Medulla oblongata (tissue), 1 donor: ENCODE results near the gene STXBP5L.
"Not testable (repeated sequence)": the region's sequence is repeated elsewhere in the genome, so short reads cannot be mapped to it uniquely, and the experiment has no call there.

ENCODE experiments used
- DNase-seq: peaks from one replicate; pipeline ENCODE4 v3.0.0-alpha.2; 2015; ENCODE audit errors: extremely low spot score

STXBP5L gene

DNA sequence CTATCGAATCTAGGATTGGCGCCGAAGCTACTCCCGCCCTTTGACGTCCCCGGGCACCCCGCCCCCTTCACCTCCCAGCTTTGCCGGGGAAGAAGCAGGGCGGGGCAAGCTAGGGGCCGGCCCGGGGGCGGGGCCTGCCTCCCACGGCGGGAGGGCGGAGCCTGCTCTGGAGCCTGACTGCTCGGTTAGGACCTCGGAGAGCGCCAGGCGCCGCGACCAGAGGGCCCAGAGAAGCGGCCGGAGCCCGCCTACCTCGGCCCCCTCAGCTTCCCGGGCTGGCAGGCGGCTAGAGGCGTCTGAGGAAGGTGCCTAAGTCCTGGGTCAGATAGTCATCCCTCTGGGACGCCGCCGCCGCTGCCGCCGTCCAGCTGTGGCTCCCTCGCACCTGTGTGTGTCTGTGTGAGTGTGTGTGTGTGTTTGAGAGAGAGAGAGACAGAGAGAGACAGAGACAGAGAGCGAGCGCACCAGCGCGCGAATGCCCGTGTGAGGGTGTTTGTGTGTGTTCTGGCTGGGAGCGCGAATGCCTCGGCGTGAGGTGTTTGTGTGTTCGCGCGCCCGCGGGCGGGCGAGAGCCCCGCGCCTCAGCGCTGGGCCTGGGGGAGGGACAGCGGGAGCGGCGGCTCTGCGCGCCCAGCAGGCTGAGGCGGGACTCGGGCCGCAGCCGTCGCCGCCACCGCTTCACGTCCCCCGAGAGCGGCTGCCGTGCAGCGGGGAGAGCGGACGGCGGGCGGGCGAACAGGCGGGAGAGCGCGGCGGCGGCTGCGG, at the start of gene STXBP5L:
Gene STXBP5L (plus strand): TSS at position 176 of the 765 bp plus-strand sequence. CDS start 1,374 bp downstream, outside the sequence.
- DNase-seq: peak; percentile 71

DNA sequence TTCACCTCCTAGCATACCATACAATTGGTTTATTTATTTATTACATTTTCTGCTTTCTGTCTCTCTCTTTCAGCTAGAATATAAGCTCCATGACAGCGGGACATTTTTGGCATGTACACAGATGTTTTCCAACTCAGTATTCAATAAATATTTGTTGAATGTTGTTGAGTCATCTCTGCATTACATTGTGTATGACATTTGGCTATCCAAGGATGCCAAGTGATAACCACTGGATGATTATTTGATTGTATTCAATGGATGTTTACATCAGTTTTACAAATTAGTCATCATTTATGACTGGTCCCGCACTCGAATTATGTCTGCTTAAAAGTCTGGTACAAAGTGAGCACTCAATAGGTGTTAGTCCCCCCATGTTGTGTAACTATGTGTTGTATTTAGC, 49.5 kb upstream of the STXBP5L start:
- no peak for DNase-seq

DNA sequence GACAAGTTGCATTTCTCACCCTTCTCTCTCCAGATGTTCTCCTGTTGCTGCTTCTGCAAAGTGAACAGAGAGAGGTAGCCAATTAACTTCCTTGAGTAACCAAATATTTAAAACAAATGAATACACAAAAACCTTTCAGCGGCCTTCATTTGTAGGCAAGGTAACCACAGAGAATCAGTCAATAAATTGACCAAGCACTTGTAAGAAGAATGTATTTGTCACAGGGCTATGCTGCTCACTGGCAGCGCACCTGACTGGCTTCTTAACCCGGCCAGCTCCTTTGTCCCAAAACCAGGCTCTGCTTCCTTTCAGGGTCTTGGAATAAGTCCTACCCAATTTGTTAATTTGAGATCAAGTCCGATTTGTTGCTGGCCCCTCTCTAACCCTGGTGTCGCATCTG, 43.5 kb upstream of the STXBP5L start:
- DNase-seq: no peak

DNA sequence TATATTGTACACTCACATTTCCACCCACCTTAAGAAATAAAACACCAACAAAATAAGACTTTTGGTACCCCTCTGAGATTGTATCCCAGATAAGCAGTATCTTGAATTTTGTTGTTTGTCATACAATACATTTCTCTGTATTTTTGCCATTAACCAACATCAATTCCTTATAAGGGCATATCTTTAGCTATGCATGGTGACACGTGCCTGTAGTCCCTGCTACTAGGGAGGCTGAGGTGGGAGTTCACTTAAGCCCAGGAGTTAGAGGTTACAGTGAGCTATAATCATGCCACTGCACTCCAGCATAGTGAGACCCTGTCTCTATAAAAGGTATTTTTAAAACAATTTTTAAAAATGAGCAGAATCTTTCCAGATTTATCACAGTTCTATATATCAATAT, 32.5 kb upstream of the STXBP5L start:
- DNase-seq: no peak

DNA sequence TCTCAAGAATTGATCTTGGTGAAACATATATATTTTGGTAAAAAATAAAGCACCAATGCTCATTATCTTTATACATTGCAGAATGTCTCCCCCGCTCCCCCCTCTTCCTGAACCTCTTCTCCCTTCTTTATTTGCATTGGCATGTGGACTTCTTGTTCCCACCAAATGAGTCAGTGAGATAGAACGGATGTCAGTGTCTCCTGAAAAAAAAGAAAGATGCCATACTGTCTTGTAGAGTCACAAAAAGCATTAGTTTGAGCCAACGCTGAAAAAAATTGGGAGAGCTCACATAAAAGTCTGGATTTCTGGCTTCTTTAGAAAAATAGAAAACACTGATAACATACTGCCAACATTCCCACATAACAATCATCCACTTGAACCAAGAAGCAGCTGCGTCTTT, 32.0 kb upstream of the STXBP5L start:
- no peak for DNase-seq

DNA sequence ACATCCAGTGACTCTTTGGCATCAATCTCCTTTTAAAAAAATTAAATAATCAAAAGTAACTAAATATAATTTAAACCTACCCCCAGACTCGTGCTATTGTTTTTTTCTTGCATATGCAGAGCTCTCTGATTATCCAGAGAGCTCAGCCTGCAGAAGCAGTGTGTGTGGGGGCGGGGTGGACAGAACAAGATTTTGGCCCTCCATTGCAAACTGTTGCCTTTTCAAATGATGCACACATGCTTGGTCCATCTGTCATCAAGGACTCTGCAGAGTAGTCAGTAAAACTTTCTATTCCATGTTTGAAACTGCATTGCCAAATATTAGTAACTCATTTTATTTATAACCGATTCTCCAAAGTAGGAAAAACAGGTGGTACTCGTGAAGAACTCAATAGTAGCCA, 28.6 kb upstream of the STXBP5L start:
- no peak for DNase-seq

DNA sequence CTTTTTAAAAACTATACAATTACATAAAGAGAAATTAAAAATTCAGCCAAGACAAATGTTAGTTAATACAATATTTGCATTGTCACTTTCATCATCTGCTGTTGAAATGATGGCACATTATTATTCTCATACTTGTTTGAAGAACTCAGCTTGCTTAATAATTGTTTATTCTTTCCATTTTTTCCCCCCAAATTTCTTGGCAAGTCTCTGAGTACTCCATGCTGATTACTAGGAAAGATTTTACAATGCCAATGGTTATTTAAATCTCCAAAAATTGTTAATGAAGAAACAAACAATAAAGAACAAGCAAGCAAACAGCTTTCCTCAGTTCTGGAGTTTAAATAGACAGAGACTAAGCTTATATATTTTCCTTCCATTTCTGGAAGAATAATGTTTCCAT, 15.1 kb upstream of the STXBP5L start:
- no peak for DNase-seq

DNA sequence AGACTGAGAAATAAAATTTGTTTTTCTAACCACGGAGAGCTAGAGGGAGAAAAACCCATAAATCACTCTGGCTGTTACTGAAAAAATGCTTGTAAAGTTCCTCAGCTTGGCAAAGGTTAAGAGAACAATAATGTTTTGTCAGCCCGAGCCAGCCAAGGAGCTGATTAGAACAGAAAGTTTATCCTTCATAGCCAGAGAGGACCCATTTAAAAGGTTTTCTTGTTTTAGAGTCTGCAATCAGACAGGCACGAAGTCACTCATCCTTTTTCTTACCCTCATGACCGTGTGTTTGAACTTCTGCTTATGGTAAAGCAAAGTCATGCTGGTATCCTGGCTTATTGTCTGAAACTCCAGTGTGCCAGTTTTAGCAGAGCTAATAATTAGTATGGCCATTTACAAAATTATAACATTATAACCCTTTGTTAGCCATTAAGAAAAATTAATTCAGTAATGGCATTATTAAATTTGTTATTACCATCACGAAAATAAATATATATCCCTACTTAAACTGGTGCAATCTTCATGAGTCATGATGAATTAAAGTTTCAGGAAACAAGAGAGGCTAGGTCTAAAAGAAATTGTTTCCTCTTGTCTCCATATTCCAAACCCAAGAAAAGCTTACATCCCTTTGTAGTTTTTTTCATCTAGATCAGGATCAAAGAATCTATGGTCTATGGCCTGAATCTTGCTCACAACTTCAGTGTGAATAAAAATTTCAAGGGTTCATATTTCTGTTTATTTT, 13.5 kb upstream of the STXBP5L start:
- peak; percentile 14 for DNase-seq

DNA sequence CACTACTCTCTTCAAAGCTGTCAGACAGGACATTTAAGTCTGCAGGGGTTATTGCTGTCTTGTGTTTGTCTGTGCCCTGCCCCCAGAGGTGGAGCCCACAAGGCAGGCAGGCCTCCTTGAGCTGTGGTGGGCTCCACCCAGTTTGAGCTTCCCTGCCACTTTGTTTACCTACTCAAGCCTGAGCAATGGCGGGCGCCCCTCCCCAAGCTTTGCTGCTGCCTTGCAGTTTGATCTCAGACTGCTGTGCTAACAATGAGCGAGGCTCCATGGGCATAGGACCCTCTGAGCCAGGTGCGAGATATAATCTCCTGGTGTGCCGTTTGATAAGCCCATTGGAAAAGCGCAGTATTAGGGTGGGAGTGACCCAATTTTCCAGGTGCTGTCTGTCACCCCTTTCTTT, 6.3 kb upstream of the STXBP5L start:
- DNase-seq: not testable (repeated sequence)

DNA sequence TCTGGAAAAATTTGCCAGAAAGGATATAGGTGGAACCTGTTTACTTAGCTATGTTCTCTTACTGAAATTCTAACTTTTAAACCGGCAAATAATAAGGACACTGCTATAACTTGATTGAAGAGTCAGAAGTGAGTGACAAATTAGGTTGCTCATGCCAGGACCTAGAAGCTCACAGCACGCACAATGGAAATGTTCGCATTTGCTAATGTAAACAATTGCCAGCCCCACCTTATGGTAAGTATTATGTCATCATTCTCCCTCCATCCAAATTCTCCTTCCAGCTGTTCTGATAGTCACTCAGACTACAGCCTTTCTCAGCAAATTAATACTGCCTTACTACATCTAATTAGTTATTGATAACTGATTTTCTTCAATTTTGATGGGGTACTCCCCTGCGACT, 4.8 kb upstream of the STXBP5L start:
- DNase-seq: no peak

DNA sequence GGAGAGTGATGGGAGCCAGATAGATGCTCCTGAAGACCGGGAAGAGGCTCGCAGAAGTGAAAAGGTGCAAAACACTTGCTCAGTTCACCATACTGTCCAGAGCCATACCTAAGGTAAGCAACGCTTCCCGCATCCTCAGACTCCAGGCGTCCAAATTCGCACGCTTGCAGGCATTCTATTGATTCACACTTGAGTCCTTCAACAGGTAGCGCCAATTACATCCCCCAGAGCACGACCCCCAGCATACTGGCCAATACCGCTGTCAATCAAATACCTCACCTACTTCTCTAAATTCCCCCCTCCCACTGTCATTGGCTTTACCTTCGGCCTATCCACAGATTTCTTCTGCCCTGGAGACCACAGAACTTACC, 361 bp upstream of the STXBP5L start:
- no peak for DNase-seq

DNA sequence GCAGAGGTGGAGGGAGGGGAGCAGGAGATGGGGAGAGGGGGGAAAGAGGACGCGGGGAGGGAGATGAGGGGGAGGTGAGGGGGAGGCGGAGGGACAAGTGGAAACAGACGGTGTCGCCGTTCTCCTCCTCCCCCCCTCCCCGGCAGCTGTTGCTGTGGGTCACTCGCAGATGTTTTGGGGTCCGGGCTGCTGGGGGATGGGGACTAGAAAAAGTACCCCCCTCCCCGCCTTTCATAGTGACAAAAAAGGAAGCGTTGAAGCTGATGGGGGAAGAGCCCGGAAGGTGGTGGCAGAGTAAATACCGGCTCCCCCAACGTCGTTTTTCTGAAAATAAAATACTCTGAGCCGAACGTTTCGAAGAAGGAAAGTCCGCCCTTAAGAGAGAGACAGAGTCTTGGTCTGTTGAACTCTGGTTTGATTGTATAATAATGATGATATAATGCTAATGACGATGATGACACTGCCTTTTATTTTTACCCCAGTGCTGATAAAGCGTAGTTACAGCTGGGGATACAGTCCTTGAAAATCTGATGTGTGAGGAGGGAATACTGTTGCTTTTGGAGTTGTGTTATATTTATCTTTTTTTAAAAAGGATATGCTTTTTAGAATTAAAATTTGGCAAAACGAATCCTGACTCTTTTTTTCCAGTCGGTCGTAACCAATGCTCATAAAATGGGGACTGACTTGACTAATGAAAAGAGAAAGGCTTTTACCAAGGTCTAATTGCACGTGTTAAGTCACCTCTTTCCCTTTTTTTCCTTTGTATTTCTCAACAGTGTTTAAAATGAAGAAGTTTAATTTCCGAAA, 993 bp downstream of the STXBP5L start:
- DNase-seq: peak; percentile 9

DNA sequence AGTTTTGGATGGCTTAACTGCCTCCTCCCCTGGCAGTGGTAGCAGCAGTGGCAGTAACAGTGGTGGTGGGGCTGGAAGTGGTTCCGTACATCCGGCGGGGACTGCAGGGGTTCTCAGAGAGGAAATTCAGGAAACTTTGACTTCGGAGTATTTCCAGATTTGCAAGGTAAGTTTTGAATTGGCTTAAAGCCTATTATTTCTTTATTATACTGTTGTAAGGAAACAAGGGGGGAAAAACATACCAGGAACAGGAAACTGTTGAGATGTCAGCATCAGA, 1.5 kb downstream of the STXBP5L start:
- peak; percentile 16 for DNase-seq

DNA sequence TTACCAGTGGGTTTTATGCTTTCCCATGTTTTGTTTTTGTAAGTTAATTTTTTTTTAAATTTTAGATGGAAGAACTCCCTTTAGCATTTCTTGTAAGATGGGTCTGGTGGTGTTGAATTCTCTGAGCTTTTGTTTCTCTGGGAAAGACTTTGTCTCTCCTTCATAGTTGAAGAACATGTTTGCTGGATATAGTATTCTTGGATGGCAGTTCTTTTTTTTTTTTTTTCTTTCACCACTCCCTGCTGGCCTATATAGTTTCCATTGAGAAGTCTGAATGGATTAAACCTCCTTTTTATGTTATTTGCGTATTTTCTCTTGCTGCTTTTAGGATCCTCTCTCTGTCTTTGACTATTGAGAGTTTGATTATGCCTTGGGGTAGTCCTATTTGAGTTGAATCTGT, 18.1 kb downstream of the STXBP5L start:
- DNase-seq: no peak

DNA sequence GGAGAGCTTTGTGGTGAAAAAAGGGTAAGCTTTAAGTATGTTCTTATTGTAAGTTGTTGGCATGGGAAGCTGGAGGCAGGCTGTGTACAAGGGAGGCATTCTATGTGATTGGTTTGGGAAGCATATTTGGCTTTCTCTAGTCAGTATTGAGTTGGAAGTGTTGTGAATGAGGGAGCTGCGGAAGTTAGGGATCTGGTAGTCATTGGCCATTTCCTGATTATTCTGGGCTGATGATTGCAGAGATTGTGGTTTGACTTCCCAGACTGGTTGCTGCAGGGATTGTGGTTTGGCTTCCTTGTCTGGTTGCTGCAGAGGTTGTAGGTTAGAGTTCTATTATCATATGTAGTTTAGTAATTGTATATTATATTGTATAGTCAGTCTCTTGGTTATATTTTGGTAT, 21.0 kb downstream of the STXBP5L start:
- DNase-seq: no peak

DNA sequence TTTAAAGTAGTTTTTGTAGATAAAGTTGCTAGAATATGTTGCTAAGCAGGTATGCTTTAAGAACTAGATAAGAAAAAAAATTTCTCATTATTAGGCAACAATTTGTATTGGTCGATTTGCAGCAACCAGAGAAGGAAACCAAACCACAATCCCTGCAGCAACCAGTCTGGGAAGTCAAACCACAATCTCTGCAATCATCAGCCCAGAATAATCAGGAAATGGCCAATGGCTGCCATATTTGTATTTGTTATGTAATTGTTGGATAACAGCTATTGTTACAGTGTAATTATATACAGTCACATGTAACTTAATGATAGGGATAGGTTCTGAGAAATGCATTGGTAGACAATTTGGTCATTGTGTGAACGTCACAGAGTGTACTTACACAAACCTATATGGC, 23.6 kb downstream of the STXBP5L start:
- no peak for DNase-seq

DNA sequence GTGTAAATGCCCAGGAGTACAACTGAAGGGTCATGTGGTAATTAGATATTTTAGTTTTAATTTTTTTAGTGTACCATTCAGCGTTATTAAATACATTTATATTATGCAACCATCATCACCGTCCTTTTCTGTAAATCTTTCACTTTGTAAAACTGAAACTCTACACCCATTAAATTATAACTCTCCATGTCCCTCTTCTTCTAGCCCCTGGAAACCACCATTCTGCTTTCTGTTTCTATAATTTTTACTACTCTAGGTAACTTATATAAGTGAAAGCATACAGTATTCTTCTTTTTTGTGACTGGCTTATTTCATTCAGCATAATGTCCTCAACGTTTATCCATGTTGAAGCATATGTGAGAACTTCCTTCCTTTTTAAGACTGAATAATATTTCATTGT, 48.1 kb downstream of the STXBP5L start:
- DNase-seq: no peak

DNA sequence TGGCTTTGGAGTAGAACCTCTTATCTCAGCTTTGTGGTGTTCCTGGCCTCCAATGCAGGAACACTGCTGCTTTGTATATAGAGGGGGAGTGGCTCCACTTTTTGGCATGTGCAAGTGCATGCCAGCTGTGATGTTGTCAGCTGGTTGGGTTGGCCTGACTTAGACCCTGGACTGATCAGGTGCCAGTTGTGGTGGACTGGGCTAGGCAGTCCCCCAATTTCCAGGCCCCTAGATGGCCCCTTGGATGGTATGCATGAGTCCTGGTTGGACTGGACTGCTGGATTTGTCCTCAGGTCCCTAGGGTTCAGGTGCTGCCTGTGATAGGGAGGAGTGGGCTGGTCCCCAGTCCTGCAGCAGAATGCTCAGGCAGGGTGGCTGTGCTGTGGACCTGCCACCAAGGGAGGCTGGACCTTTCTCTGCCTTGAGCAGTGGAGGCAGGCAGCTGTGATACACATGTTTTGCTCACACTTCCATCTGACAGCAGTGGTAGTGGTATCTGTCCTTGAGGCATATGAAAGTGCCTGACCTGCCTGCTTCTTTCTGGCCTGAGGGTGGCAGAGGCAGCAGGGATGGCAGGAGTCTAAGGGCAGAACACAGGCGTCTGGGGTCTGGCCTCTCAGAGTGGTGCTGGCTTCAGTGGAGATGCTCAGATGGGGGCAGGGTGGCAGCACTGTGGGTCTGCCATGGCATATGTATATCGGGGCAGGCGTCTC, 74.8 kb downstream of the STXBP5L start:
- no peak for DNase-seq

DNA sequence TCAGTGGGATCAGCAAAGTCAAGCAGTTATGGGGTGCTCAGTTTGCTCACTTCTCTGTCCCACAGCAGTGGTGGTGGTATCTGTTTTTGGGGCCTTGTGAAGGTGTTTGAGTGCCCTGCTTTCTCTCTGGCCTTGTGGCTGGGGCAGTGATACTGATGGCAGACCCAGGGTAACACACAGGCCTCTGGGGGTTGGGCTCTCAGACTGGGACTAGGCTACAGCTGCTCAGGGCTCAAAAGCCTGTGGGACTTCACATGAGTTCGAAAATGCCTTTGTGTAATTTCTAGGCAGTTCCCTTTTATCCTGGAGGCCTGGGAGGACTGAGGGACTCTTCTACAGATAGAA, 75.3 kb downstream of the STXBP5L start:
- no peak for DNase-seq

DNA sequence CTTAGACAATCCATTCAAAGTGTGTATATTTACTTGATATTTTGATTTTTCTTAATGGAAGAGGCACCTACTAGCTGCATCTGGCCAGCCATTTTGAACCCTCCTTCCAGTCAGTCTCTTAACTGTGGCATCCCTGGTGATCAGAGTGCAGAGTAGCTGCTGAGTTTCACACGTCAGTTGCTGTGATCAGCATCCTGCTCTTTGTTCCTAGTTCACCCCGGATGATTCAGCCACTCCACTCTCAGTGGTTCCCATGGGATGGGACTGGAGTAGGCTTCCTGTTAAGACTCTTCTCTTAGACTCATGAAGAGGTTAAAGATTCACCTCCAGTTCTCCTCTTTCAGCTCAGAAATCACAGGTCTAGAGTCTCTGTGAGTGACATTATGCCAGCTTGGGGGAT, 75.8 kb downstream of the STXBP5L start:
- DNase-seq: no peak

DNA sequence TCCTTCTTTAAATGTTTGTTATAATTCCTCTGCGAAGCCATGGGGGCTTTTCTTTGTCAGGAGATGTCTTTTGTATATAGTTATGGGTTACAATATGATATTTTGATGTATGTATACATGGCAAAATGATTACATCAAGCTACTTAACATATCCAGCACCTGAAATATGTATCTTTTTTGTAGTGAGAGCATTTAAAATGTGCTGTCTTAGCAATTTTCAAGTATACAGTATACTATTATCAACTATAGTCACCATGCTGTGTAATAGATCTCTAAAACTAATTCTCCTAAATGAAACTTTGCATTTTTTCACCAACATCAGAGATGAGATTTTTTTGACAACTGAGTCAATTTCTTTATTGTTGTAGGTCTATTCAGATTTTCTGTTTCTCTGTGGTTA, 77.2 kb downstream of the STXBP5L start:
- DNase-seq: no peak

DNA sequence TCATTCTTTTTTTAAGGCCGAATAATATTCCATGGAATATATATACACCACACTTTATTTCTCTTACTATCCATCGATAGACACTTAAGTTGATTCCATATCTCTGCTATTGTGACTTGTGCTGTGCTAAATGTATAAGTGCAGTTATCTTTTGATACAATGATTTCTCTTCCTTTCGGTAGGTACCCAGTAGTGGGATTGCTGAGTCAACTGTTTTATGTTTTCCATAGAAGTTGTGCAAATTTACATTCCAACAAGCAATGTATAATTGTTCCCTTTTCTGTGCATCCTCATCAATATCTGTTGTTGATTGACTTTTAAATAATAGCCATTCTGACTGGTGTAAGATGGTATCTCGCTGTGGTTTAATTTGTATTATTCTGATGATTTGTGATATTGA, 81.0 kb downstream of the STXBP5L start:
- no peak for DNase-seq
